Measurements from ENCODE around the gene GALNS. TPM values are rescaled to one million over a fixed set of nuclear protein-coding genes. Genes with fewer than 3 reads are reported as not detected.

Gene GALNS
- total and polyA plus RNA-seq, 7 donors, result 4.8 to 15.4 (median 10.4) TPM

GRCh38 chr16:88876942-88877526, 20.3 kb upstream of the GALNS start:
- Histone ChIP-seq H3K9me3 (no peaks in the 10 kb centered on the region), H3K4me3 (no peak overlapping the region), H3K4me1 (no peaks in the 10 kb centered on the region), H3K27ac (no peak overlapping the region), H3K36me3 (ENCODE audit: insufficient read depth in 1 of 2, low read depth in 1 of 2) (peaks cover 0 to 53% of the 10 kb centered on the region in 2 donors), H3K27me3 (ENCODE audit: insufficient read depth in 3 of 3, low read length in 2 of 3) (no peaks in the 10 kb centered on the region)
- intact Hi-C loops (cut with DNase I), result no loop called here
- ATAC-seq, result no peak
- DNase-seq, result no peak
- 83 to 89% (median 85%) methylated on average over 31 to 33 of the region's 33 CpGs for WGBS, 3 donors
- TF ChIP-seq CTCF (IDR thresholded peaks at IDR 0.05), result no peak

GRCh38 chr16:88875703-88876234, 19.0 kb upstream of the GALNS start:
- H3K9me3 ChIP-seq, result no peaks in the 10 kb centered on the region
- DNase-seq (no peak), ATAC-seq (no peak)
- H3K27me3 ChIP-seq (ENCODE audit: insufficient read depth in 3 of 3, low read length in 2 of 3), result peaks cover 0 to 1% (median 0%) of the 10 kb centered on the region in 3 donors
- H3K27ac ChIP-seq, result no peak overlapping the region
- intact Hi-C loops (cut with DNase I), result no loop called here
- TF ChIP-seq CTCF (IDR thresholded peaks at IDR 0.05), result no peak
- no peak overlapping the region for H3K4me3 ChIP-seq
- 93 to 96% (median 93%) methylated on average over 22 of the region's 22 CpGs for WGBS, 3 donors
- H3K4me1 ChIP-seq, result no peaks in the 10 kb centered on the region
- peaks cover 0 to 46% of the 10 kb centered on the region in 2 donors for H3K36me3 ChIP-seq (ENCODE audit: insufficient read depth in 1 of 2, low read depth in 1 of 2)

- intact Hi-C loops (cut with DNase I), result no loop called here
- Histone ChIP-seq H3K27me3 (ENCODE audit: insufficient read depth in 3 of 3, low read length in 2 of 3) (peaks cover 0 to 1% (median 0%) of the 10 kb centered on the region in 3 donors), H3K36me3 (ENCODE audit: insufficient read depth in 1 of 2, low read depth in 1 of 2) (peaks cover 0 to 39% of the 10 kb centered on the region in 2 donors), H3K4me1 (no peaks in the 10 kb centered on the region), H3K27ac (no peak overlapping the region), H3K9me3 (no peaks in the 10 kb centered on the region), H3K4me3 (no peak overlapping the region)
- WGBS, 3 donors, result 86 to 90% (median 89%) methylated on average over 34 of the region's 34 CpGs
- DNase-seq (no peak), ATAC-seq (no peak)
- TF ChIP-seq CTCF (IDR thresholded peaks at IDR 0.05), result no peak
Observed at GRCh38 chr16:88874938-88875599, 18.3 kb upstream of the GALNS start.

GRCh38 chr16:88872650-88873331, 16.0 kb upstream of the GALNS start:
- Histone ChIP-seq H3K36me3 (ENCODE audit: insufficient read depth in 1 of 2, low read depth in 1 of 2) (peaks cover 0 to 16% of the 10 kb centered on the region in 2 donors), H3K4me3 (no peak overlapping the region), H3K27me3 (ENCODE audit: insufficient read depth in 3 of 3, low read length in 2 of 3) (peaks cover 0 to 1% (median 0%) of the 10 kb centered on the region in 3 donors), H3K9me3 (no peaks in the 10 kb centered on the region), H3K4me1 (no peaks in the 10 kb centered on the region), H3K27ac (no peak overlapping the region)
- DNase-seq (no peak), ATAC-seq (no peak)
- TF ChIP-seq CTCF (IDR thresholded peaks at IDR 0.05), result no peak
- WGBS, 3 donors, result 43 to 48% (median 47%) methylated on average over 24 to 25 of the region's 25 CpGs
- intact Hi-C loops (cut with DNase I), result no loop called here
